NCI-H524 treated with DMSO at 0.1 percent for 48 hours (cell line): Measurements from ENCODE around the gene KLHDC1.
"Not testable (repeated sequence)": the region's sequence is repeated elsewhere in the genome, so short reads cannot be mapped to it uniquely, and the experiment has no call there.

Experiments used
- DNase-seq: peaks from one replicate; lab custom pipeline; 2025; lab: John Stamatoyannopoulos, UW

KLHDC1 gene

GRCh38 chr14:49692811-49693734, at the start of gene KLHDC1:
Gene KLHDC1, plus strand, starts transcription at chr14:49693120. Its CDS starts 75 bp downstream, at chr14:49693195.
- DNase-seq, result peak; percentile 35

GRCh38 chr14:49653508-49653907, 39.4 kb upstream of the KLHDC1 start:
- no peak for DNase-seq

- no peak for DNase-seq
These were observed 38.4 kb upstream of the KLHDC1 start for GRCh38 chr14:49654511-49654910.

- DNase-seq, result not testable (repeated sequence)
These were observed 35.4 kb upstream of the KLHDC1 start for GRCh38 chr14:49657500-49657899.

DNA sequence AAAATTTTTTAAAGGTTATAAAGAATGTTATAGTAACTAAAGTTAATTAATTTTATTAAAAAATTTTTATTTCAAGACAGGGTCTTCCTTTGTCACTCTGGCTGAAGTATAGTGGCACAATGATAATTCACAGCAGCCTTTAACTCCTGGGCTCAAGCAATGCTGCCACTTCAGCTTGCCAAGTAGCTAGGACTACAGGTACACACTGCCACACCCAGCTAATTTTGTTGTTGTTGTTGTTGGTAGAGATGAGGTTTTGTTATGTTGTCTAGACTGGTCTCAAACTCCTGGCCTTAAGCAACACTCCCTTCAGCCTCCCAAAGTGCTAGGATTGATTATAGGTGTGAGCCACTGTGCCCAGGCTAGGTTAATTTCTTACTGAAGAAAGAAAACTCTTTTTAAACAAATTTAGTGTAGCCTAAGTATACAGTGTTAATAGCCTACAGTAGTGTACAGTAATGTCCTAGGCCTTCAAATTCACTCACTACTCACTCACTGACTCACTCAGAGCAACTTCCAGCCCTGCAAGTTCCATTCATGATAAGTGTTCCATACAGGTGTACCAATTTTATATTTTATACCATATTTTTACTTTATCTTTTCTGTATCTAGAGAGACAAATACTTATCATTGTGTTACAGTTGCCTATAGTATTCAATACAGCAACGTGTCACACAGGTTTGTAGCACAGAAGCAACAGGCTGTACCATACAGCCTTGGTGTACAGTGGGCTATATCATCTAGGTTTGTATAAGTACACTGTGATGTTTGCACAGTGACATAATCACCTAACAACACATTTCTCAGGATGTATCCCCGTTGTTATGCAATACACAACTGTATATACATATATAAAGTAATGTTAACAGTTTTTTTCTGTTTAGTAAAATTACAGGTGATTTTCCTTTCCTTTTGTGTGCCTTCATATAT, 33.1 kb upstream of the KLHDC1 start:
- DNase-seq, result no peak

DNA sequence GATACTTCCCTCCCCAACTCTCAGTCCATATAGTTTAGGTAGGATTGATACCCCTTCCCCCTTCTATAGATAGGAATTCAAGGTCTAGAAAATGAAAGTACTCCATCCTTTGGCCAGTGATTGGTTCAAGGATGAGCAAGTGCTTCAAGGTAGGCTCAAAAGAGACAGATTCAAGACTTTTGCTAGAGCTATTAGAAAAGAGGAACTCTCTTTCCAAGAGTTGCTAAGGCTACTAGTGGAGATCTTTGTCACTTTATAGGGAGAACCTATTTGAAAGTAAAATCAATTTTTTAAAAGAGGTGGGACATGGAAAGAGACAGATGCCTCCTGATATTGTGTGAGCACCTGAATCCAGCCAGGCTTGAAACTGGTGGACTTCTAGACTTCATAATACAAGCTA, 22.4 kb upstream of the KLHDC1 start:
- no peak for DNase-seq

GRCh38 chr14:49673586-49673985, 19.3 kb upstream of the KLHDC1 start:
- no peak for DNase-seq

DNA sequence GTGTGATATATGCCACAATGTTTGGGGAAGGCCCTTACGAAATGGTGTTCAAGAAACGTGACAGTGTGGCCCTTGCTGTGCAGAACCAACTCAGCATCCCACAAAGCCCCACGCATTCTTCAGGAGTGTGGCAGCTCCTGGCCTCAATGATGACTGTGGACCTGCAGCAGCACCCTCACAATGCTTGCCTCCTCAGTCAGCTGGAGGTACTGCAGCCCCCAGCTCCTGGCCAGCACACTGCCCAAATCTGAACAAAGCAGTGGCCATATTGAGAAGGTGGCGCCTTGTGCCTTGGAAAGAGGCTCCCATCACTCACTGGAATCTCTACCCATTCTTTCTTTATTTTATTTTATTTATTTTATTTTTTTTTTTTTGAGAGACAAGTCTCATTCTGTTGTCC, 15.3 kb upstream of the KLHDC1 start:
- no peak for DNase-seq

- DNase-seq, result no peak
These were observed 13.6 kb upstream of the KLHDC1 start for GRCh38 chr14:49679271-49679670.

DNA sequence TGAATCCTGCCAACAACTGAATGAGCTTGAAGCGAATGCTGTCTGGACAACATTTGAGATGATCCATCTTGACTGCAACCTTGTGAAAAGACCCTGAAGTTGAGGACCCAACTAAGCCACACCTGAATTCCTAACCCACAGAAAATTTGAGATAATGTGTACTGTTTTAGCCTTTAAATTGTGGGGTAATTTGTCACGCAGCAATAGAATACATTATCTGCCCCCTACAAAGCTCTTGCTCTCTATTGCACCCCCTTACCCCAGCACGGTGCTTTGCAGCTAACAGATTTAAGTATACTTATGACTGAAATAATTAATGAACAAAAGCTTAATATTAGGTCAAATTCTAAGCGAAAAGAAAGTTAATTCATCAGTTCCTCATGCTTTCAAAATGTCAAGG, 6.5 kb upstream of the KLHDC1 start:
- no peak for DNase-seq

- peak; percentile 50 for DNase-seq
These were observed 4.8 kb upstream of the KLHDC1 start, which contains the start of gene POLE2 for GRCh38 chr14:49687942-49688700. Gene POLE2, minus strand, starts transcription at chr14:49688214. Its CDS starts 11 bp downstream, at chr14:49688203.

- DNase-seq, result no peak
These were observed 4.3 kb upstream of the KLHDC1 start for GRCh38 chr14:49688701-49689030.

- no peak for DNase-seq
These were observed 1.9 kb upstream of the KLHDC1 start for GRCh38 chr14:49691031-49691430.

GRCh38 chr14:49692193-49692757, 645 bp upstream of the KLHDC1 start:
- no peak for DNase-seq

GRCh38 chr14:49693735-49694124, 810 bp downstream of the KLHDC1 start:
- not testable (repeated sequence) for DNase-seq

DNA sequence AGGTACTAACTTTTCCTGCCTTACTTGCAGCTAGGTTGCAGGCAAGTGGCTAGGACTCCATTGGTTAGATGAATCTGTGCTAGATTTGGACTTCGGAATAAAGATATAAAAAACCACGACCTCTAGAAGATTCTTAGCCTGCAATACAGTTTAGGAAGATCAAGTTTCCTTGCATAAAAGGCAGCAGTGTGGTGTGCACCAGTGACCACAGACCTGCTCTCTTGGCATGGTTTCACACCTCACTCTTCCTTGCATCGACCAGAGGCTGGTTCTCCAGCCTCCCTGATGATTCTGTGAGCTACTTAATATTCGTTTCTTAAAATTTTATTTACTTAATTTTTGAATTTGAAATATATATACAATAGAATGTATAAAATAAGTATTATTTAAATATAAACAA, 9.8 kb downstream of the KLHDC1 start:
- DNase-seq, result no peak

DNA sequence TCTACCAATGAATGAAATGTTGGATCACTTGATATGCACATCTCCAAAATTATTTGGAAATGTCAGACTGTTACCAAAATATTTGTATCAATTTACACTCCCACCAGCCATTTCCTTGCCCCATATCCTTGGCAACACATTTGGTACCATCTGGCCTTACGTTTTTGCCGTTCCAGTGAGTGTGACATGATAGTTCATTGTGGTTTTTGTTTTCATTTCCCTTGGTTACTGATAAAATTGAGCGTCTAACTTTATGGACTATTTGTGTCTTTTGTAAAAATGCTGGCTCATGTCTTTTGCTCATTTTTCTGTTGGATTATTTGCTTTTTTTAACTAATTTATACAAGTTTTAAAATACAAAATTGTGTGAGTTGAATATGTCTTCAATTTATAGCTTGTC, 11.0 kb downstream of the KLHDC1 start:
- DNase-seq, result no peak

DNA sequence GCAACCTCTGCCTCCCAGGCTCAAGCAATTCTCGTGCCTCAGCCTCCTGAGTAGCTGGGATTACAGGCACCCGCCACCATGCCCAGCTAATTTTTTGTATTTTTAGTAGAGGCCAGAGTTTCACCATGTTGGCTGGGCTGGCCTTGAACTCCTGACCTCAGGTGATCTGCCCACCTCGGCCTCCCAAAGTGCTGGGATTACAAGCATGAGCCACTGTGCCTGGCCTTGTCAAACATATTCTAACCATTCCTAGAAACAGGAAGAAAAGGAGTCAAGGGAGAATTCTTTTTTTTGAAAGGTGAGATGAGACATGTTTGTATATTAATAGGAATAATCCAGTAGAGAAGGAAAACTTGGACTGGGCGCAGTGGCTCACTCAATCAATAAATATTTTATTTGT, 11.6 kb downstream of the KLHDC1 start:
- DNase-seq, result not testable (repeated sequence)

DNA sequence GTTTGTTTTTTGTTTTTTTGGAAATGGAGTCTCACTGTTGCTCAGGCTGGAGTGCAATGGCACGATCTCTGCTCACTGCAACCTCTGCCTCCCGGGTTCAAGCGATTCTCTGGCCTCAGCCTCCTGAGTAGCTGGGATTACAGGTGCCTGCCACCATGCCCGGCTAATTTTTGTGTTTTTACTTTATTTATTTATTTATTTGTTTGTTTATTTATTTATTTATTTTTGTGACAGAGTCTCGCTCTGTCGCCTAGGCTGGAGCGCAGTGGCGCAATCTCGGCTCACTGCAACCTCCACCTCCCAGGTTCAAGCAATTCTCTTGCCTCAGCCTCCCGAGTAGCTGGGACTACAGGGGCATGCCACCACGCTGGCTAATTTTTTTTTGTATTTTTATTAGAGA, 18.1 kb downstream of the KLHDC1 start:
- DNase-seq, result not testable (repeated sequence)

DNA sequence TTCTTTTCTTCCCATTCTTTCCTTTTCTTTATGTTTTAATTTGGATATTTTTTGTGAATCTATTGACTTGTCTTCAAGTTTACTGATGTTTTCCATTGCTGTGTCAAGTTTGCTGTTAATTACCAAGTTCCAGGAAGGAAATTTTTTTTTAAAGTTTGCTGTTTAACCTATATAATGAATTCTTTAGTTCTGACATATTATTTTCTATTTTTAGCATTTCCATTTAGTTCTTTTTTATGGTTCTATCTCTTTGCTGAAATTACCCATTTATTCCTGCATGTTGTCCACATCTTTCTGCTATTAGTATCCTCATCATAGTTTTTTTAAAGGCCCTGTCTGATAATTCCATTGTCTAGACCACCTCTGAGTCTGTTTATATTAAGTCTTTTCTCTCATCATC, 27.8 kb downstream of the KLHDC1 start:
- no peak for DNase-seq

GRCh38 chr14:49721733-49722435, 29.0 kb downstream of the KLHDC1 start:
- not testable (repeated sequence) for DNase-seq
